ENCODE data around the gene ANKRD50.

ANKRD50 gene

DNA sequence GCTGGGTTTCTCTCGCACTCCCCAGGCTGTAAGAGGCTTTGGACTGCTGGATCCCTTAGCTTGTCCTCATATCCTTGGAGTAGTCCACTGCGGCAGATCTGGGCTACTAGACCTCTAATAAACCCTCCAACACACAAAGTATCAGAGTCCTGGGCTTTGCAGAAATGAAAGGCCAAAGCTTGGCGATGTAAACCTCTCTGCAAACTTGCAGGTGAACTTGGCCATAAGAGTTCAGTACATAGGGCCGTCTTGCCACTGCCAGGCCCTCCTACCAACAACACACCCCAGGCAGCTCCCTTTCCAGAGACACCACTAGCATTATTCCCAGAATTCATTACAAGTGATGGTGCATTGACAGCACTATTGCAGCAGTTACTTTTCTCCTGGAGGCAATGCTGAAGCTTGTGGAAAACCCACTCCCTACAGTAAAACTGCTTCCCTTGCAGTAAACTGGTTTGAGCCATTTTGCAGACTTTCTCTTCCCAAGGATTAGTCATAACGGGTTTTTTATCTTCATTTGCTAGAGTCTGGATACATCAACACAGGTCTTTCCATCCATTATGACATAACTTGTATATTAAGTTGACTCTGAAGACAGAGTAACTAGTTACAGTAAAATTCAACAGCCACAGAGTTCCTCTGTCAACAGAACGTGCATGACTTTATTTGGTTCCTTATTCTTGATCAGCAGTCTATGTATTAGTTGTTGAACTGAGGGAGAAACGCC is 2.4 kb downstream of the ANKRD50 start:
- no peak for DNase-seq (ENCODE audit: low read depth)

DNA sequence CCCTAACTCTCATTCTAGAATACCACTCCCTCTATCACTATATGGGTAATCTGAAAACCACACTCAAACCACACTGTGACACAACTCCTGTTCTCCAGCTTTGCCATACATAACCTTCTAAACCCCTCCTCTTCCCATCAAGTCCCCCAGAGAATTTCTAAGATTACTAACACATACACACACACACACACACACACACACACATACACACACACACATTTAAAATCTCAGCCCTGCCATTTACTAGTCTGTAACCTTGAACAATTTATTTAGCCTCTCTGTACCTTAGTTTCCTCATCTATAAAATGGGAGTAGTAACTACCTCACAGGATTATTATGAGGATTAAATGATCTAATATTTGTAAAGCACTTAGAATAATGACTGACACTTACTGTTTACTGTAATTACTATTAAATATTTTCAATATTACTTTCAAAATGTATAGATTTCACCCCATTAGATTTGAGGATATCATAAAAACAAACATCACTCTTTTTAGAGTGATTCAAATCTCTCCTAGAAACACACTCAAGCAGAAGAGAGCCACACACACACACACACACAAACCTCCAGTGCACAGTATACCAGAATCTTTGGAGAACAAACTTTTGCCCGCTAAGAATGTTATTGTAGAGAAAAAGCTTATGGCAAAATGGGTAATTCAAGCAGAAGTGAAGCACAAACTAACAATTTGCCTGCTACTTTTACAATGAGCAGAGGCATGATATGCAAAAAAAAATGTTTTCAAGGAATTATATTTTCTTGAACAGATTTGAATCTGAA is 3.8 kb downstream of the ANKRD50 start:
- DNase-seq (ENCODE audit: low read depth), result no peak

DNA sequence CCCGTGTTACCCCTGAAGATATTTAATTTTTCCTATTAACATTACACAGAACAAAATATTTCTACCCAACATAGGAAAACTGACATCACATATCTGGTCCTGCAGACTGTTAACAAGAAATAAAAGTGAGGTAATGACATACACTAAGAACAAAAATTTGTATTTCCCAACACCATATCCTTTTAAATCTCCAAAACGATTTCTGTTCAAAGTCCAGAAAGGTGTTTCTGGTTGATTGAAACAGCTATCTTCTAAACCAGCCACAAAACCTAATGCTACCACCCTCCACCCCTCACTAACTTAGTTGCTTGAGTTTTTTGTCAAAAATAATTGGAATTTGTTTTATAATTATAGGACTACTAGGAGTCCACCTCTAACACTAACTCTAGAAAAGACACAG is 7.1 kb downstream of the ANKRD50 start:
- DNase-seq (ENCODE audit: low read depth), result no peak

DNA sequence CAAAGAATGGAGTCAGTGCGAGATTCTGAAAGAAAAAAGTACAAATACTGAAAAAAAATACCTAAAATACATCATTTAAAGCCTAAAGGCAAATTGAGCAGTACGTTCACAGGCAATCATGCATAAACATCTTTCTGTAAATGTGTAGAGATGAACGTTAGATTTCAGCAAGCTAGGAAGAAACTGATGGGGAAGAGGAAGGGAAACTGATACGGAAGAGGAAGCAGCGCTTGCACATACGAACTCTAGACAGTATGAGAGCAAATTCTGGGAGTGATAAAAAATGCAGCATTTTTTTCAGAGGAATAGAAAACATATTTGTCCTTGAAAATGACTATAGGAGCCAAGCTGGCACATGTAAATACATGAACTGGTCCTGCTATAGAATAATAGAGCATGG is 9.4 kb downstream of the ANKRD50 start:
- DNase-seq (ENCODE audit: low read depth), result no peak

DNA sequence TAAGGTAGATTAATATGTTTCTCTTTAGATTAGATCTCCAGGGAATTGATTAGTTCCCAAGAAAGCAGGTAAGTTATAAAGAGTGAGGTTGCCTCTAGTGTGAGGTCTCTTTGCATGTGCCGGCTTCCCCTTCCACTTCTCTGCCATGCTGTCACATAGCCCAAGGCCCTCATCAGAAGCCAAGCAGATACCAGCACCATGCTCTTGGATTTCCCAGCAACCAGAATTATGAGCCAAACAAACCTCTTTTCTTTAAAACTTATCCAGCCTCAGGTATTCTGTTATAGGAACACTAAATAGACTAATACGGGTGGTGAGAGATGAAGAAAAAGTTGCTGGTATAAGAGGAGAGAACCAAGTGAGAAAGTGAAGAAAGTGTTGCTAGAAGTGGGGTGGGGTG is 15.1 kb downstream of the ANKRD50 start:
- DNase-seq (ENCODE audit: low read depth), result no peak

DNA sequence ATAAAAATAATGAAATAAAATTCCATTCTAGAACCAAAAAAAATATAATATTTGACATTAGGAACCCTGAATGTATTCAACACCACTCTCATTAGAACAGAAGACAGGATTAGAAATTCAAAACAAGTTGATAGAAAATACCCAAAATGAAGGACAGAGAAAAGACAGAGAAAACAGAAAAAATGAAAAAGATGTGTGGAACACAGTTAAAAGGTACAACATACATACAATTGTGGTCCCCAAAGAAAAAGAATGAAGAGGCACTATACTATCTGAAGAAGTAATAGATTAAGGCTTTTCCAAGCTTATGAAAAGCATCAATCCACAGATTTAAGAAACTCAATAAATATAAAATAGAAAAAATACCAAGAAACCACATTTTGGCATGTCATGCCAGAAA is 16.4 kb downstream of the ANKRD50 start:
- no peak for DNase-seq (ENCODE audit: low read depth)

DNA sequence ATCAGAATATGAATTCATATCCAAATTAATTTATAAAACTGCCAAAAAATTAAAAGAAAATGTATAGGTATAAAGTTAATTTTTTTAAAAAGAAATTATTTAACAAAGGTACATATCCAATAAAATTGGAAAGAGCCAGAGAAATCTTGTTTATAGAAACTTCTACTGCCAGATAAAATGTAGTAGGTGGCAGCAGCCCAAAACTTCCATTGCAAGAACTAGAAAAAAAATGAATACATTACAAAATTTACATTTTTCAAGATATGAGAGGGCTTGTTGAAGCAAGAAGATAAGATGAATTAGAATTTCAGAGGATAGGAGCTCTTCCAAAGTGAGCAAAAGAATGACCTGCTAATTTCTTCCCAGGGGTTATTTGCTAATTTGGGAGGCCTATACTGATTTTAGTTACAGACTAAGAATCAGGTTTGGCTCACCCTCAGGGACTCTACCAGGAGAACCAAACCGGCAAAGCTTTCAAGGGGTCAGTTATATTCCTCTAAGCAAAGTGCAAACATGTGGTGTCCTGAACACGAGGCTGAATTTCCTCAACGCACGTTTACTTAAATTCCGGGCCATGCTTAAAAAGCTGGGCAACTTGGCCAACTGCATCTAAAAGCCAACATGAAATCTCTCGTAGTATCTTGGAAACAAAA is 17.5 kb downstream of the ANKRD50 start:
- no peak for DNase-seq (ENCODE audit: low read depth)

DNA sequence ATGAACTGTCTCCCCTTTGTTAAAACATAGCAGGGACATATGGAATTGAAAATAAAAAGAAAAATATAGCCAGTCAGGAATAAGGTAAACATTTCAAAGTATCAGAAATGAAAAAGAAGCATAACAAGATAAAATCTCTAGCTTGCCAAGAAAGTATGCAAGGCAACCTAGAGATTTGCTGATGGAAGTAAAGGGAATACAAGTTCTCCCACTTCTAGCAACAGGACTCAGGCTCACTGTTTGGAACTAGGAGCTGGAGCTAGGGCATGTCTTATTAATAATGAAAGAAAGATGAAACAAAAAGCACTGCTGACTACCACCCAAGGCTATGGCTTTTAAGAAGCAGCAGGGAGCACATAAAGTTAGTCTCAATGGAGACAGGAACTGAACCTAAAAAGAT is 18.2 kb downstream of the ANKRD50 start:
- no peak for DNase-seq (ENCODE audit: low read depth)

DNA sequence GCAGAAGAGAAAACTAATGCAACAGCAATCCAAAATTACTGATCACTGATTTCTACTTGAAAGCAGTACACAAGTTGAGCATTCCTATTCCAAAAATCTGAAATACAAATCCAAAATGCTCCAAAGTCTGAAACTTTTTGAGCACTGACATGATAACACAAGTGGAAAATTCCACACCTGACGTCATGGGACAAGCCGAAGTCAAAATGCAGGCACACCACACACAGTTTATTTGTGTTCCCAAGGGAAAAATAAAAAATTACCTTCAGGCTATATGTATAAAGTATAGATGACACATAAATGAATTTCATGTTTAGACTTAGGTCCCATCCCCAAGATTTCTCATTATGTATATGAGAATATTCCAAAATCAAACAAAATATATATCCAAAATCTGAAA is 20.7 kb downstream of the ANKRD50 start:
- no peak for DNase-seq (ENCODE audit: low read depth)

DNA sequence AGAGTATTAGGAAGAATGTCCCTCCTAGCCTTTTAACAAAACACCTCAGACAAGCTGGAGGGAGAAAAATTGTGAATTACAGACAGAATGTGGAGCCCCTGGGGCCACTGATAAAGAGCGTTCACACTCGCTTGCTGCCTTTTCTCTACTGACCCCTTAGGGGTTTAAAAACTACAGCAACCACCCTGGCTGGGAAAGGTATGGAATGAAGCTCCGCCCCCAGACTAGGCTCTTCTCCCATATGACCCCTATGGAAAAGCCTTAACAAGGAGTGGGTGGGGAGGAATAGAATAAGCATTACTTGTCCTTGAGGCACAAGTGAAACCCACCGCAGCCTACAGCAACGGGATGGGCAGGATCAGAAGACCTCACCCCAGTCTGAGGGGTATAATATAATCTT is 26.3 kb downstream of the ANKRD50 start:
- no peak for DNase-seq (ENCODE audit: low read depth)

DNA sequence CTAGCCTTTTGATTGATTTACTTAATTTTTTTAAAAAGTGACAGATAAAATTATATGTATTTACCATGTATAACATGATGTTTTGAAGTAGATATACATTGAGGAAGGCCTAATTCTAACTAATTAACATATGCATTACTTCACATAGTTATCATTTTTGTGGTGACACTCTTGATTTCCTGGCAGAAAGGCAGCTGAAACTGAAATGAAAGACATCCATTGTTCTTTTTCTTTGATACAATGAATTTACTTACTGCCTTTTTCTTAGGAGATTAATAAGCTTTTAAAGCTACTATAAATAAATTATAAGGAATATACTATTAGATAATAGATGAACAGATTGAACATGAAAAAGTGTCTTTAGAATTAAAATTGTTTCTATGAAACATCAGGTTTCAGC is 26.7 kb downstream of the ANKRD50 start:
- DNase-seq (ENCODE audit: low read depth), result no peak

DNA sequence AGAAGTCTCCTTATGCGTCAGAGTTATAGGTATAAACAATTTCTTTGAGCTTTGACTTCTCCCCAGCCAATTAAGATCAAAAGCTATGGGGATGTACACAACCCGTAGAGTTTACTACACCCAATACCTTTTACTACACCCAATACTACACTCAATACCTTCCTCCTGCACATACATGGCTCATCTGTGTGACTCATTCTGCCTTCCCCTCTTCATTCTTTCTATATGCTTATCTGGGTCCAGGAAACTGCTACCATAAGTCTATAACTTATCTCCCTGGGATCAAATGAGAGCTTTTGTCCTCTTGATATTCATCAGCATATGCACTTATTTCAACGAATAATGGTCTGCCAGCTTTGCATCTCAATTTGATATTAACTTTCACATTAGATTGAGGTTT is 28.2 kb downstream of the ANKRD50 start:
- no peak for DNase-seq (ENCODE audit: low read depth)

DNA sequence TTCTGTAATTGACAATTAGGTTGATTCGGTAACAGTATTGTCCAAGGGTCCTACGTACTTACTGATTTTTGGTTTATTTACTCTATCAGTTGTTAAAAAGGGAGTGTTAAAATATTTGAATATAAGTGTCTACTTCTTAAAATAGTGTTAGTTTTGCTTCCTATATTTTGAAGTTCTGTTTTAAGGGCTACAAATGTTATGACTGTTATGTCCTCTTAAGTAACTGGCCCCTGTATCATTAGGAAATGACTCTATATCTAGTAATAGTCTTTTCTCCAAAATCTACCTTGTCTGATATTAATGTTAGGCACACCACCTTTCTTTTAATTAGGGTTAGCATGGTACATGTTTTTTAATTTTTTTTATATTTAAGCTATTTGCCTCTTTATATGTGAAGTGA is 30.1 kb downstream of the ANKRD50 start:
- no peak for DNase-seq (ENCODE audit: low read depth)

DNA sequence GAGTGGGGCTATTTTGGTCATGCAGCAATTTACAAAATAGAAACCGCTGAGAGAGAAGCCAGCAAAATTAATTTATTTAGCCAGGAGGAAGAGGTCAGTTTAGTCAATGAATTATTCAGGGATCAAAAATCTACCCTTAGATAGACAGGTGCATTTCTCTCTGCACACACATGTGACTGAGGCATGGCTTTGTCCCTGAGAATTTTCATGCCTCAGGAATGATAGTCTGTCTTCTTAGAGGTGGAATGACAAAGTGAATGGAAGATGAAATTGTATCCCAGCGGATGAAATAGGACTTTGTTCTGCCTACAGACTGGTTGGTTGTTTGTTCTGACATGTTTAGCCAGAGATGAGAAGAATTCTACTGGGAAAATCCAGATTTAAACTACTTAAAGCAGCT is 46.0 kb downstream of the ANKRD50 start:
- no peak for DNase-seq (ENCODE audit: low read depth)

DNA sequence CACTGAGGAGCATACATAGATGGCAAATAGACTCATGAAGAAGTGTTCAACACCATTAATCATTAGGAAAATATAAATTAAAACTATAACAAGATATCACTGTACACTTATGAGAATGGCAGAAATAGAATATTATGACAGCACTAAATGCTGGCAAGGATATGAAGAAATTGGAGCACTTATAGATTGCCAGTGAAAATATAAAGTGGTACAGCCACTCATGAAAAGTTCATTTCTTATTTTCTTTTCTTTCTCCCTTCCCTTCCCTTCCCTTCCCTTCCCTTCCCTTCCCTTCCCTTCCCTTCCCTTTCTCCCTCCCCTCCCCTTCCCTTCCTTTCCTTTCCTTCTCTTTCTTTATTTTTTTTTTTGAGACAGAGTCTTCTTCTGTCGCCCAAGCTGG is 53.7 kb downstream of the ANKRD50 start:
- no peak for DNase-seq (ENCODE audit: low read depth)

DNA sequence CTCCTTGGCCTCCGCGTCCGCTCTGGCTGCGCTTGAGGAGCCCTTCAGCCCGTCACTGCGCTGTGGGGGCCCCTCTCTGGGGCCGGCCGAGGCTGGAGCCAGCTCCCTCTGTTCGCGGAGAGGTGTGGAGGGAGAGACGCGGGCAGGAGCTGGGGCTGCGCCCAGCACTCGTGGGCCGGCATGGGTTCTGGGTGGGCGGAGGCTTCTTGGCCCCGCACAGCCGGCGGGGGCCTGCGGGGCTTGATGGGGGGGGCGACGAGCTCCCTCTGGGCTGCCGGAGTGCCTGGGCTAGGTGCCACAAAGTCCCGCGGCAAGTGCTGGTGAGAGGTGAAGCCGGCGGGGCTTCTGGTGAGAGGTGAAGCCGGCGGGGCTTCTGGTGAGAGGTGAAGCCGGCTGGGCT is 61.9 kb downstream of the ANKRD50 start:
- no peak for DNase-seq (ENCODE audit: low read depth)

DNA sequence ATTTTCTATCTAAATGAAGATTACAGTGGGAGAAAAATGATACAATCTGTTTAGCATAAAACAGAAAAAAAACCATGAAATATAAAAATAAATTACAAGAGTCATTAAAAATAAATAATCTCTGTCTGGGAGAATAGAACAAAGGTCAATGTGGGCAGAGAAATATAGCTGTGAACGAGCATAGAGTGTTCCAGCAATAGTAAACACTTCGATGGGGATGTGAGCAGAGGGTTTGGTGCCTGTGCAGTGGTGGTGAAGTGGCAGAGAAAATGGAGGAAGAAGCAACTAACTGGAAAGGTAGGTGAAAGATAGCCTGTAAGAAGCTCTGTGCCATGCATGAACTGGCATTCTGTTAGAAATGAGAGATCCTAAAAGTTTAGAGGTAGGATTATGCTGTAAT is 64.9 kb downstream of the ANKRD50 start:
- DNase-seq (ENCODE audit: low read depth), result no peak

DNA sequence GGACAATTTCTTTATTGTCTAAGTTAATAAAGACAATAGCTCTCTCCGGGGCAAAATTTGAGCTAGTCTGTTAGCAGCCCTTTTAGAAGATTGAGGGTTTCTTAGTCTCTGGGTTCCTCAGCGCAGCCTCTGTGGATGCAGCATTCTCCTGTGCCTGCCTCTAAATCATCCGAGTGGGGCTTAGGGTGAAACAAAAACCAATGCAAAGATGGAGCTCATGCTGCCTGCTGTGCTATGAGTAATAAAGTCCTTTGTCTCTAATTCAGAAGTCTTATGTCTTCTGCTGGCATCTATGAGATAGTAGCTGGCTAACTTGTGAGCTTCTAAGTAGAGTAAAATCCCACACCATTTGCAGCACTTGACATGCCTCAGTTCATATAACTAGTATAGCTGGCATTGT is 67.9 kb downstream of the ANKRD50 start:
- DNase-seq (ENCODE audit: low read depth), result no peak

DNA sequence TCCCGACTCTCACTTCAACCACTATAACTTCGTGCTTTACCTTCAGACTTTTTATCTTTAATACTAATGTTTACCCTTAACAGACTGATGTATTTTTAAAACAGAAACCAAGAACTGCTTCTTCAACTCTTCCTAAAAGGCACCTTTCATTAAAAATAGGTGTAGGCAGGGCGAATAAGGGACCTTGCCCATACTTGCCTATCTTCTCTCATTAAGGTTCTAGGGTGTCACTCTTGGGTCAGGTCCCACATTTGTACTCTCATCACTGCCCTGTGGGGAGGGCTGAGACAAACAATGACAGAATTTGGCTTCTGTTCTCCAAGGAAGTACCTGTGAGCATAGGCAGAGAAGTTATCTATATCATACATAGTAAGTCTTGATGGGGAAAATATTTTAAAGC is 69.7 kb downstream of the ANKRD50 start:
- DNase-seq (ENCODE audit: low read depth), result no peak

DNA sequence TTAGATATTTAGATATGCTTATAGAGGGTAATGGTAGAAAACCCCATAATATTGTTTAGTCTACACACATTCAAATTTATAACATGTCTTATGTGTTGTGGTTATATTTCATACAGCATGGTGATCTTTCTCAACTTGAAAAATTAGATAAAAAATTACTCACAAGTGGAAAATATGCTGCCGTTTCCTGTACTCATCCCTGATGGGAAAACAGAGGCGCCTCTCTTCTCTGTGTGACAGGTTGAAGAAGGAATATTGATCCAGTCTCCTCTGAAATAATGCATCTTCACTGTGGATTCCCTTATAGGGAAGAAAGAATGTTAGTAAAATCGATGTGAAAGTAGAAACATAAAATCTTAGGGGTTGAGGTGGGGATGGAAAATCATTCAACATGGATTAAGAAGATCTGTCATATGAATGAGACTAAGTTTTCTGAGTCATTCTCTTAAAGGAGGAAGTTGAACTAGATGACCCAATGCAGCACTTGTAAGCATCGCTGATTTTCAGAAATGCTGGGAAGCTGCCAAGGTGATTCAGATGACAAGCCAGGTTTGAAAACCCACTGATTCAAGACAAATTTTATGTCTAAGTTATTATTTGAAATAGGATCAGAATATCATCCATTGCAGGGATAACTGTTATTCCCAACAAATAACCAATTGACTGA is 70.7 kb downstream of the ANKRD50 start:
- no peak for DNase-seq (ENCODE audit: low read depth)

DNA sequence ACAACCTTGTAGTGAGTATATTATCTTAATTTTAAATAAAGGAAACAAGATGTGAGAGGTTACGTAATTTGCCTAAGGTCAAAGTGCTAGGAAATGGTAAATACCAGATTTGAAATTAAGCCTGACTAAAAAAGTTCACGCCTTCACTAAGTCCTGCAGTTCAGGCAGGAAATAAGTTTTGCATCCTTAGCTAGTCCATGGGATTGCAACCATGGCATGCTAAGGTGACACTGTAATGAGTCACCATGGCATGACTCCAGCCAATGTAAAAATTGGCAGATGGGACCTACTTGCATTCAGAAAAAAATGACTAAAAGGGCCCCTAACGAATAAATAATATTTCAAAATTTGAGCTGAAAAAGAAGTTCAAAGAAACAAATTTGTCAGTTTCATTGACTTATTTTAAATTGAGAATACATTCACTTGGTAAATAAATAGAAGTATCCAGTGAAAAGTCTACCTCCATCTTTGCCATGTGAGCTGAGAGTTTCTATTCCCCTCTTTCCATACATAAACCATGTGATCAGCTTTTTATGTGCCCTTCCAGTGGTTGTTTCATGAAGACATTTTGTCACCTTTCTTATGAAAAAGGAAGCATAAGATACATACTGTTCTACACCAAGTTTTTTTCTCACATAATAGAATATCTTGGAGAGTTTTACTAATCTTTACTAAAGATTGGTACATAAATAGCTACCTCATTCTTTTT is 72.4 kb downstream of the ANKRD50 start:
- no peak for DNase-seq (ENCODE audit: low read depth)

DNA sequence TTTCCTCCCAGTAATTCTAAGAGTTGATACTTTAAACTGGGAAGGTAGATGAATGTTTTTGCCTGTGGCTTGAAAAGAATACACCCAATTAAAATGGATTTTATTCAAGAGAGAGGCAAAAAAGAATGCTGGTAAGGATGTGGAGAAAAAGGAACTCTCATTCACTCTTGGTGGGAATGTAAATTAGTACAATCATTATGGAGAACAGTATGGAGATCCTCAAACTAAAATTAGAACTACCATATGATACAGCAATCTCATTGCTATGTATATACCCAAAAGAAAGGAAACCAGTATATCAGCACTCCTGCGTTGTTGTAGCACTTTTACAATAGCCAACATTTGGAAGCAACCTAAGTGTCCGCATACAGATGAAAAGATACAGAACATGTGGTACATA is 75.2 kb downstream of the ANKRD50 start:
- no peak for DNase-seq (ENCODE audit: low read depth)
